Keratinocyte (primary cell): ENCODE results near the gene LILRA1. TPM values are rescaled to one million over a fixed set of nuclear protein-coding genes. Genes with fewer than 3 reads are reported as not detected.
"Not testable (repeated sequence)": the region's sequence is repeated elsewhere in the genome, so short reads cannot be mapped to it uniquely, and the experiment has no call there.

Experiments
- DNase-seq: peaks from one replicate; pipeline ENCODE4 v3.0.0-alpha.2; 2011; ENCODE audit warnings: low read depth, missing footprints, low spot score
- FAIRE-seq: peaks from 2 replicates; lab custom pipeline; 2011; peaks lifted over from hg19 to GRCh38; lab: Jason Lieb, UNC
- H2AFZ ChIP-seq: 2 replicates; pipeline ENCODE4 v1.6.0; 2012; ENCODE audit warnings: low read length, control low read depth, inconsistent platforms; ENCODE audit not compliant: control insufficient read depth
- H3K27ac ChIP-seq: 2 replicates; pipeline ENCODE4 v1.5.1; 2011; ENCODE audit warnings: low read length; ENCODE audit not compliant: control insufficient read depth, insufficient read depth
- H3K27me3 ChIP-seq: 3 replicates; pipeline ENCODE4 v1.6.0; 2011; ENCODE audit warnings: low read length; ENCODE audit not compliant: control insufficient read depth, insufficient read depth; ENCODE audit errors: extremely low read depth
- H3K36me3 ChIP-seq, 2 experiments: 2 replicates in 1 of 2; 3 replicates in 1 of 2; pipeline ENCODE4 v1.5.1; 2011; ENCODE audit warnings: low read length in 2 of 2, mild to moderate bottlenecking in 1 of 2; ENCODE audit not compliant: control insufficient read depth in 2 of 2, insufficient read depth in 2 of 2; ENCODE audit errors: extremely low read depth in 1 of 2
- H3K4me1 ChIP-seq: 3 replicates; pipeline ENCODE4 v1.5.1; 2011; ENCODE audit warnings: low read length; ENCODE audit not compliant: control insufficient read depth, insufficient read depth; ENCODE audit errors: extremely low read depth
- H3K4me2 ChIP-seq: 3 replicates; pipeline ENCODE4 v1.6.0; 2011; ENCODE audit warnings: low read depth, low read length; ENCODE audit not compliant: control insufficient read depth, insufficient read depth; ENCODE audit errors: extremely low read depth
- H3K4me3 ChIP-seq, 3 experiments: fragments of 200-600 bp in 1 of 3; sonication (generic) in 1 of 3; 2 replicates in 2 of 3; 3 replicates in 1 of 3; pipeline ENCODE4 v1.5.1; 2011 to 2016; ENCODE audit warnings: low read length in 3 of 3, mild to moderate bottlenecking in 3 of 3, control low read depth in 2 of 3, inconsistent platforms in 1 of 3, low read depth in 1 of 3, mixed read lengths in 1 of 3, mixed run types in 1 of 3, moderate library complexity in 1 of 3; ENCODE audit not compliant: control insufficient read depth in 2 of 3, insufficient read depth in 2 of 3; ENCODE audit errors: extremely low read depth in 1 of 3
- H3K79me2 ChIP-seq: 2 replicates; pipeline ENCODE4 v1.6.0; 2012; ENCODE audit warnings: low read length; ENCODE audit not compliant: control insufficient read depth, insufficient read depth
- H3K9ac ChIP-seq: 3 replicates; pipeline ENCODE4 v1.6.0; 2011; ENCODE audit warnings: low read length; ENCODE audit not compliant: control insufficient read depth, insufficient read depth; ENCODE audit errors: extremely low read depth
- H3K9me1 ChIP-seq: 3 replicates; pipeline ENCODE4 v1.6.0; 2011; ENCODE audit warnings: low read length; ENCODE audit not compliant: control insufficient read depth, insufficient read depth; ENCODE audit errors: extremely low read depth
- H3K9me3 ChIP-seq: 2 replicates; pipeline ENCODE4 v1.5.1; 2012; ENCODE audit warnings: low read depth, low read length; ENCODE audit not compliant: control insufficient read depth
- H4K20me1 ChIP-seq: 3 replicates; pipeline ENCODE4 v1.6.0; 2011; ENCODE audit warnings: low read length; ENCODE audit not compliant: control insufficient read depth, insufficient read depth; ENCODE audit errors: extremely low read depth
- CTCF ChIP-seq, 3 experiments: IDR thresholded peaks in 1 of 3; conservative IDR thresholded peaks in 1 of 3; optimal IDR thresholded peaks in 1 of 3; 2 replicates in 2 of 3; 3 replicates in 1 of 3; pipeline versions ENCODE3 to v1.5.1; 2011; ENCODE audit warnings: low read length in 3 of 3, mild to moderate bottlenecking in 3 of 3, moderate library complexity in 2 of 3, control low read depth in 1 of 3, inconsistent platforms in 1 of 3; ENCODE audit not compliant: insufficient read depth in 2 of 3; ENCODE audit errors: extremely low read depth in 1 of 3
- EZH2 ChIP-seq: IDR thresholded peaks from one replicate; pipeline ENCODE4 v1.6.1; 2012; ENCODE audit warnings: inconsistent platforms, mild to moderate bottlenecking, low read length, moderate library complexity
- dilution Hi-C: fragments of 300-500 bp; cut with MboI; formaldehyde crosslinking; loops from one replicate; pipeline ENCODE4 v1.7.0; 2020; ENCODE audit warnings: low sequenced_read_pairs; ENCODE audit not compliant: extremely low pct_ligation_motif_present
- polyA plus RNA-seq, 5 experiments: library from polyadenylated mRNA; depleted of rRNA in 3 of 5; stranded (reverse) in 3 of 5; stranded (forward) in 1 of 5; unstranded in 1 of 5; fragments of >200 nt; gene quantifications; 1 replicate in 1 of 5; 2 replicates in 3 of 5; 3 replicates in 1 of 5; pipeline versions ENCODE4 v1.2.1 to v1.2.3, GENCODE V29; 2011 to 2012; ENCODE audit warnings: missing spikeins in 2 of 5, low read depth in 1 of 5, low replicate concordance in 1 of 5

Gene LILRA1
- polyA plus RNA-seq, 1 donor (not counting 4 experiments of a cell fraction or from before 2014, with no cell fraction given): not detected

DNA sequence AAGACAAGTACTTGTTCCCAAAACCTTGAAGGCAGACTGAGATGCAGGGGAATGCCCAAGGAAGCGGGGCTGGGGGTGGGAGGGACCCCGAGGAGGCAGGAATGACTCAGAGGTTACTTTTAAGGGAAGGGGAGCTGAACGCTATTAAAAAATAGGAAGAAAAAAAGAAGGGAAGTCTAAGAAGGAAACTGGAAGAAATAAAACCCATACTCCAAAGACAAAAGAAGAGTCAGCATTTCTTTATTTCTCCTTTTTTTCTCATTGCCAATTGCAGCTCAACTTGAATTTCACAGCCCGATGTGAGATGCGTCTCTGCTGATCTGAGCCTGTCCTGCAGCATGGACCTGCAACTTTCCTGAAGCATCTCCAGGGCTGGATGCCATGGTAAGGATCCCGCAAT is 50.2 kb downstream of the LILRA1 start:
- H3K36me3 ChIP-seq, FAIRE-seq, H3K79me2 ChIP-seq, dilution Hi-C loops, H3K4me1 ChIP-seq, DNase-seq, H3K9me1 ChIP-seq, H3K27ac ChIP-seq, H3K4me3 ChIP-seq, H3K9me3 ChIP-seq, H4K20me1 ChIP-seq, H3K27me3 ChIP-seq, H3K9ac ChIP-seq, H2AFZ ChIP-seq, H3K4me2 ChIP-seq: not testable (repeated sequence)

- H3K27me3 ChIP-seq: no peaks in the 10 kb centered on the region
- no peaks in the 10 kb centered on the region for H3K36me3 ChIP-seq
- no peak overlapping the region for H3K27ac ChIP-seq
- H3K4me2 ChIP-seq: no peak overlapping the region
- no peaks in the 10 kb centered on the region for H3K79me2 ChIP-seq
- H3K4me3 ChIP-seq: no peak overlapping the region
- DNase-seq: no peak
- dilution Hi-C loops: no loop called here
- no peak overlapping the region for H3K9ac ChIP-seq
- no peak for FAIRE-seq
- TF ChIP-seq EZH2: no peak
- no peak for TF ChIP-seq CTCF (optimal IDR thresholded peaks at IDR 0.05 in 1 of 3, IDR thresholded peaks at IDR 0.05 in 1 of 3, conservative IDR thresholded peaks at IDR 0.05 in 1 of 3; ENCODE audit: extremely low read depth in 1 of 3, insufficient read depth in 2 of 3, low read length in 3 of 3)
- no peaks in the 10 kb centered on the region for H3K9me3 ChIP-seq
- no peak overlapping the region for H2AFZ ChIP-seq
- H4K20me1 ChIP-seq: no peaks in the 10 kb centered on the region
- no peaks in the 10 kb centered on the region for H3K9me1 ChIP-seq
- no peaks in the 10 kb centered on the region for H3K4me1 ChIP-seq
These were observed 50.6 kb downstream of the LILRA1 start for GRCh38 chr19:54644056-54644455.

DNA sequence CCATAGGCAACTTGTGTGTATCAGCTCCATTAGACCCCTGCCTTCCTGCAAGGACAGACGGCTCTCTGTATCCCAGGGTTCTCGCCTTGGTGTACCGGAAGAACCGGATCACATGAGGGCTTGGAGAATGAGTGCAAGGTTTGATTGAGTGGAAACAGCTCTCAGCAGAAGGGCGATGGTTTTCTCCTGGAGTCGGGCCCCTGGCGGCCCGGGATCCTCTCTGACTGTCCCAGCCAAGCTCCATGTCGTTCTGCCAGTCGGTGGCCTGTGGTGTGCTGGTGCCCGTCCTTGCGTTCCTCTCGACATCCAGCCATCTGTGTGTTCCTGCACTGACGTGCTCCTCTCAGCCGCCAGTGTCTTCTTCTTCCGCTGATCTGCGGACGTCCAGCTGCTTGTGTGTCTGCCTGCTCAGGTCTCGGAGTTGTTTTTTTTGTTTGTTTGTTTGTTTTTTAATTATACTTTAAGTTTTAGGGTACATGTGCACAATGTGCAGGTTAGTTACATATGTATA is 53.0 kb downstream of the LILRA1 start:
- Histone ChIP-seq H3K79me2 (no peaks in the 10 kb centered on the region), H3K9ac (no peak overlapping the region), H3K4me3 (no peak overlapping the region), H3K27ac (no peak overlapping the region), H3K4me2 (no peak overlapping the region), H3K36me3 (no peaks in the 10 kb centered on the region), H4K20me1 (no peaks in the 10 kb centered on the region), H3K27me3 (no peaks in the 10 kb centered on the region), H2AFZ (no peak overlapping the region), H3K9me3 (no peaks in the 10 kb centered on the region), H3K4me1 (no peaks in the 10 kb centered on the region), H3K9me1 (no peaks in the 10 kb centered on the region)
- no peak for TF ChIP-seq CTCF (optimal IDR thresholded peaks at IDR 0.05 in 1 of 3, IDR thresholded peaks at IDR 0.05 in 1 of 3, conservative IDR thresholded peaks at IDR 0.05 in 1 of 3; ENCODE audit: extremely low read depth in 1 of 3, insufficient read depth in 2 of 3, low read length in 3 of 3)
- TF ChIP-seq EZH2: no peak
- dilution Hi-C loops: no loop called here
- no peak for DNase-seq
- no peak for FAIRE-seq
